MM.1S (cell line): Measurements from ENCODE around the gene COG8.

Experiments
- DNase-seq: peaks from one replicate; pipeline ENCODE4 v3.0.0-alpha.2; 2015
- H2AFZ ChIP-seq: fragments of 300-600 bp; sonication (generic); 2 replicates; pipeline ENCODE4 v1.6.0; 2016; ENCODE audit warnings: antibody characterized with exemption, low read length
- H3F3A ChIP-seq: fragments of 300-600 bp; sonication (generic); 2 replicates; pipeline ENCODE4 v1.6.1; 2016; ENCODE audit warnings: mild to moderate bottlenecking, antibody characterized with exemption, low read length, moderate library complexity, mixed read lengths; ENCODE audit not compliant: insufficient read depth
- H3K27ac ChIP-seq: fragments of 300-600 bp; sonication (generic); 2 replicates; pipeline ENCODE4 v1.5.1; 2016; ENCODE audit warnings: mild to moderate bottlenecking, low read length
- H3K27me3 ChIP-seq: fragments of 300-600 bp; sonication (generic); replicated peaks from 2 replicates; pipeline ENCODE4 v1.6.0; 2016; ENCODE audit warnings: low read length; ENCODE audit not compliant: insufficient read depth
- H3K36me3 ChIP-seq: fragments of 300-600 bp; sonication (generic); replicated peaks from 2 replicates; pipeline ENCODE4 v1.6.1; 2016; ENCODE audit warnings: mild to moderate bottlenecking, low read length, mixed read lengths; ENCODE audit not compliant: insufficient read depth
- H3K4me1 ChIP-seq: fragments of 300-600 bp; sonication (generic); 2 replicates; pipeline ENCODE4 v1.6.1; 2016; ENCODE audit warnings: low read length, mixed read lengths
- H3K4me2 ChIP-seq: fragments of 300-600 bp; sonication (generic); 2 replicates; pipeline ENCODE4 v1.6.0; 2016; ENCODE audit warnings: low read depth, low read length
- H3K4me3 ChIP-seq: fragments of 300-600 bp; sonication (generic); 2 replicates; pipeline ENCODE4 v1.5.1; 2016; ENCODE audit warnings: low read length, mixed read lengths
- H3K79me2 ChIP-seq: fragments of 300-600 bp; sonication (generic); 2 replicates; pipeline ENCODE4 v1.6.1; 2016; ENCODE audit warnings: mixed run types, low read length, mixed read lengths
- H3K9ac ChIP-seq: fragments of 300-600 bp; sonication (generic); 2 replicates; pipeline ENCODE4 v1.6.1; 2016; ENCODE audit warnings: low read length, mixed read lengths
- H3K9me2 ChIP-seq: fragments of 300-600 bp; sonication (generic); replicated peaks from 2 replicates; pipeline ENCODE4 v1.6.1; 2016; ENCODE audit warnings: mild to moderate bottlenecking, low read length, mixed read lengths; ENCODE audit not compliant: insufficient read depth
- H3K9me3 ChIP-seq: fragments of 300-600 bp; sonication (generic); replicated peaks from 2 replicates; pipeline ENCODE4 v1.6.1; 2016; ENCODE audit warnings: mild to moderate bottlenecking, low read length, mixed read lengths; ENCODE audit not compliant: insufficient read depth
- H4K20me1 ChIP-seq: fragments of 300-600 bp; sonication (generic); 2 replicates; pipeline ENCODE4 v1.6.1; 2016; ENCODE audit warnings: mild to moderate bottlenecking, low read length, moderate library complexity, mixed read lengths; ENCODE audit not compliant: insufficient read depth
- CTCF ChIP-seq: fragments of 300-600 bp; sonication (generic); IDR thresholded peaks from 2 replicates; pipeline ENCODE4 v1.5.1; 2016; ENCODE audit warnings: antibody characterized with exemption, low read length, mixed read lengths
- EZH2 ChIP-seq: fragments of 300-600 bp; sonication (generic); optimal IDR thresholded peaks from 2 replicates; pipeline ENCODE3; 2017; ENCODE audit warnings: low read depth, mild to moderate bottlenecking, antibody characterized with exemption, low read length, mixed read lengths
- EZH2phosphoT487 ChIP-seq: fragments of 300-600 bp; sonication (generic); IDR thresholded peaks from 2 replicates; pipeline ENCODE4 v1.6.1; 2018; ENCODE audit warnings: antibody characterized with exemption, low read length

The COG8 gene

GRCh38 chr16:69330286-69331109 is 8.9 kb downstream of the COG8 start, which contains the start of gene PDF:
Gene PDF, minus strand, starts transcription at chr16:69330588. Its CDS starts 18 bp downstream, at chr16:69330570.
- peaks cover 9% of the 10 kb centered on the region for H3F3A ChIP-seq
- H2AFZ ChIP-seq, result peak within 1 kb of the TSS; percentile 95
- H4K20me1 ChIP-seq, result no peaks in the 10 kb centered on the region; the same call in 1 of the 2 replicates
- H3K4me1 ChIP-seq, result peaks cover 19% of the 10 kb centered on the region
- peak within 1 kb of the TSS; percentile 63; the same call in 1 of the 2 replicates for H3K27ac ChIP-seq
- peak within 1 kb of the TSS; percentile 92 for H3K4me3 ChIP-seq
- peaks cover 47% of the 10 kb centered on the region for H3K79me2 ChIP-seq
- TF ChIP-seq CTCF (no peak), EZH2phosphoT487 (no peak), EZH2 (no peak)
- H3K9me3 ChIP-seq, result no peaks in the 10 kb centered on the region
- peaks cover 10% of the 10 kb centered on the region for H3K36me3 ChIP-seq
- DNase-seq, result peak; percentile 90
- H3K9me2 ChIP-seq, result no peaks in the 10 kb centered on the region
- peak within 1 kb of the TSS; percentile 69 for H3K9ac ChIP-seq
- H3K4me2 ChIP-seq, result peak within 1 kb of the TSS; percentile 100
- H3K27me3 ChIP-seq, result no peaks in the 10 kb centered on the region

GRCh38 chr16:69329369-69330285 is 9.7 kb downstream of the COG8 start:
- Histone ChIP-seq H3K4me1 (peaks cover 19% of the 10 kb centered on the region), H3K4me2 (peak overlapping the region; percentile 100), H3F3A (peaks cover 9% of the 10 kb centered on the region), H2AFZ (peak overlapping the region; percentile 95), H3K9ac (peak overlapping the region; percentile 69), H3K79me2 (peaks cover 55% of the 10 kb centered on the region), H4K20me1 (no peaks in the 10 kb centered on the region; the same call in 1 of the 2 replicates), H3K9me2 (no peaks in the 10 kb centered on the region), H3K27me3 (no peaks in the 10 kb centered on the region), H3K4me3 (peak overlapping the region; percentile 92), H3K36me3 (peaks cover 14% of the 10 kb centered on the region), H3K27ac (peak overlapping the region; percentile 63; the same call in 1 of the 2 replicates), H3K9me3 (no peaks in the 10 kb centered on the region)
- TF ChIP-seq EZH2phosphoT487 (no peak), EZH2 (no peak), CTCF (no peak)
- peak; percentile 59 for DNase-seq

- H2AFZ ChIP-seq, result no peak overlapping the region
- peaks cover 62% of the 10 kb centered on the region for H3K79me2 ChIP-seq
- no peak for TF ChIP-seq EZH2phosphoT487
- no peak for TF ChIP-seq EZH2
- no peaks in the 10 kb centered on the region for H3K9me3 ChIP-seq
- H4K20me1 ChIP-seq, result no peaks in the 10 kb centered on the region; the same call in 1 of the 2 replicates
- peaks cover 9% of the 10 kb centered on the region for H3F3A ChIP-seq
- H3K4me3 ChIP-seq, result peak overlapping the region; percentile 92
- H3K27ac ChIP-seq, result no peak overlapping the region
- H3K4me1 ChIP-seq, result peaks cover 19% of the 10 kb centered on the region
- peak overlapping the region; percentile 69; the same call in 1 of the 2 replicates for H3K9ac ChIP-seq
- DNase-seq, result no peak
- H3K36me3 ChIP-seq, result peaks cover 14% of the 10 kb centered on the region
- no peaks in the 10 kb centered on the region for H3K9me2 ChIP-seq
- no peaks in the 10 kb centered on the region for H3K27me3 ChIP-seq
- peak overlapping the region; percentile 100 for H3K4me2 ChIP-seq
Measured at GRCh38 chr16:69328854-69329316, 10.5 kb downstream of the COG8 start.
